Vein endothelial cell (primary cell): Measurements from ENCODE around the gene DCAF6. TPM values are rescaled to one million over a fixed set of nuclear protein-coding genes. Genes with fewer than 3 reads are reported as not detected.

Experiments used
- small RNA-seq: library from RNA; depleted of rRNA; stranded (forward); fragments of <200 nt; gene quantifications from one replicate; pipeline ENCODE3, GENCODE V24; 2012
- total RNA-seq: library from RNA; depleted of rRNA; stranded (reverse); fragments of >200 nt; gene quantifications from 2 replicates; pipeline ENCODE4 v1.2.3, GENCODE V29; 2012

The DCAF6 gene
- total RNA-seq, result 51.0 and 54.0 TPM in 2 replicates

GRCh38 chr1:167936068-167936929 lies at the start of gene DCAF6:
Gene DCAF6 (plus strand): TSS chr1:167936683. CDS start chr1:167936912, 229 bp downstream.

GRCh38 chr1:167913895-167914496 lies 22.5 kb upstream of the DCAF6 start, which contains the start of gene ADCY10:
Gene ADCY10 (minus strand): TSS chr1:167914134. CDS start chr1:167905140, 8,994 bp downstream.

GRCh38 chr1:167936930-167937708 lies 636 bp downstream of the DCAF6 start, which contains the start of gene MPC2:
Gene MPC2 (minus strand): TSS chr1:167937072. CDS start chr1:167935841, 1,231 bp downstream.

Small RNAs within 50 kb of the gene (small RNA-seq; reads per million reads assigned to genes)
- gene MIR1255B2, result not detected

Other genes with a start within 250 kb of the DCAF6 start
- 142 and 170 TPM in 2 replicates for gene MPZL1, start 214.7 kb upstream of the DCAF6 start, total RNA-seq
- gene ADCY10, start 22.5 kb upstream of the DCAF6 start, total RNA-seq, result 0.48 TPM in 1 of 2 replicates, not detected in the other
- 18.0 and 20.0 TPM in 2 replicates for gene MPC2, start 389 bp downstream of the DCAF6 start, total RNA-seq
- 20.6 and 26.3 TPM in 2 replicates for gene GPR161, start 200.2 kb downstream of the DCAF6 start, total RNA-seq
- 27.1 and 33.8 TPM in 2 replicates for gene TIPRL, start 242.3 kb downstream of the DCAF6 start, total RNA-seq